H1 (cell line): ENCODE measurements around the gene ZNRF2. TPM values are rescaled to one million over a fixed set of nuclear protein-coding genes. Genes with fewer than 3 reads are reported as not detected.
A peak's percentile ranks its signal among the peaks of the same experiment; 100 is the strongest.

Experiments
- ATF3 ChIP-seq: IDR thresholded peaks from 2 replicates; pipeline ENCODE4 v1.6.1; 2011; ENCODE audit warnings: low read depth, mild to moderate bottlenecking, low read length; ENCODE audit not compliant: insufficient read depth
- BACH1 ChIP-seq: IDR thresholded peaks from 2 replicates; pipeline ENCODE4 v1.6.1; 2012; ENCODE audit warnings: low read length, improper control_type of control experiment
- CBX5 ChIP-seq: fragments of 300-800, 300-1000 bp; sonication (generic); IDR thresholded peaks from 2 replicates; pipeline ENCODE4 v1.7.1; 2016; ENCODE audit warnings: antibody characterized with exemption, low read length, low read depth
- CEBPB ChIP-seq: IDR thresholded peaks from 2 replicates; pipeline ENCODE4 v1.6.1; 2012; ENCODE audit warnings: low read depth, low read length
- CHD1 ChIP-seq: IDR thresholded peaks from 2 replicates; pipeline ENCODE4 v1.6.1; 2012; ENCODE audit warnings: low read depth, low read length, improper control_type of control experiment
- EGR1 ChIP-seq: IDR thresholded peaks from 2 replicates; pipeline ENCODE4 v1.6.1; 2011; ENCODE audit warnings: low read depth, low read length, borderline replicate concordance
- EP300 ChIP-seq, 2 experiments: IDR thresholded peaks; 1 replicate in 1 of 2; 2 replicates in 1 of 2; pipeline ENCODE4 v1.6.1; 2011 to 2012; ENCODE audit warnings: low read depth in 2 of 2, low read length in 2 of 2, mild to moderate bottlenecking in 2 of 2, borderline replicate concordance in 1 of 2, inconsistent platforms in 1 of 2, moderate library complexity in 1 of 2
- EZH2 ChIP-seq: fragments of 200-600 bp; sonication (generic); IDR thresholded peaks from 2 replicates; pipeline ENCODE4 v1.7.1; 2012; ENCODE audit warnings: low read depth, mild to moderate bottlenecking, moderate library complexity, low read length, inconsistent platforms; ENCODE audit not compliant: severe bottlenecking
- FOSL1 ChIP-seq: IDR thresholded peaks from 2 replicates; pipeline ENCODE4 v1.6.1; 2011; ENCODE audit warnings: mild to moderate bottlenecking, low read depth, low read length, moderate library complexity; ENCODE audit not compliant: insufficient read depth
- JUN ChIP-seq: IDR thresholded peaks from 2 replicates; pipeline ENCODE4 v1.6.1; 2011; ENCODE audit warnings: low read depth, mild to moderate bottlenecking, improper control_type of control experiment, low read length
- NANOG ChIP-seq: IDR thresholded peaks from 2 replicates; pipeline ENCODE4 v1.6.1; 2011; ENCODE audit warnings: low read length, low read depth, mild to moderate bottlenecking, inconsistent platforms; ENCODE audit not compliant: insufficient read depth, poor library complexity, severe bottlenecking
- NRF1 ChIP-seq: IDR thresholded peaks from 2 replicates; pipeline ENCODE4 v1.6.1; 2011; ENCODE audit warnings: mild to moderate bottlenecking, low read depth, low read length, improper control_type of control experiment
- POLR2A ChIP-seq, 2 experiments: IDR thresholded peaks; 1 replicate in 1 of 2; 2 replicates in 1 of 2; pipeline ENCODE4 v1.6.1; 2011; ENCODE audit warnings: low read depth in 2 of 2, low read length in 2 of 2, mild to moderate bottlenecking in 2 of 2; ENCODE audit errors: control extremely low read depth in 1 of 2
- POLR2AphosphoS5 ChIP-seq: IDR thresholded peaks from 2 replicates; pipeline ENCODE4 v1.6.1; 2011; ENCODE audit warnings: low read depth, low read length
- RBBP5 ChIP-seq: IDR thresholded peaks from 2 replicates; pipeline ENCODE4 v1.7.1; 2012; ENCODE audit warnings: low read depth, mild to moderate bottlenecking, inconsistent platforms, low read length, moderate library complexity, borderline replicate concordance
- RFX5 ChIP-seq: IDR thresholded peaks from 2 replicates; pipeline ENCODE4 v1.6.1; 2011; ENCODE audit warnings: low read depth, low read length, improper control_type of control experiment, borderline replicate concordance
- SAP30 ChIP-seq: fragments of 300-600 bp; sonication (generic); IDR thresholded peaks from 2 replicates; pipeline ENCODE4 v1.7.1; 2012; ENCODE audit warnings: low read length, moderate library complexity, mild to moderate bottlenecking, inconsistent platforms; ENCODE audit not compliant: insufficient read depth, insufficient replicate concordance
- SP1 ChIP-seq: IDR thresholded peaks from 2 replicates; pipeline ENCODE4 v1.6.1; 2011; ENCODE audit warnings: low read depth, low read length
- SRF ChIP-seq: IDR thresholded peaks from 2 replicates; pipeline ENCODE4 v1.6.1; 2011; ENCODE audit warnings: mild to moderate bottlenecking, low read depth, low read length, moderate library complexity
- SUZ12 ChIP-seq: fragments of 200-600 bp; sonication (generic); IDR thresholded peaks from 2 replicates; pipeline ENCODE4 v1.6.1; 2012; ENCODE audit warnings: mild to moderate bottlenecking, inconsistent platforms, low read length, moderate library complexity, mixed read lengths
- TAF1 ChIP-seq: IDR thresholded peaks from 2 replicates; pipeline ENCODE4 v1.6.1; 2011; ENCODE audit warnings: mild to moderate bottlenecking, low read depth, low read length
- TAF7 ChIP-seq: optimal IDR thresholded peaks from 2 replicates; pipeline ENCODE3; 2011; ENCODE audit warnings: low read depth, mild to moderate bottlenecking, inconsistent platforms, low read length, moderate library complexity, borderline replicate concordance
- TEAD4 ChIP-seq: IDR thresholded peaks from 2 replicates; pipeline ENCODE4 v1.6.1; 2012; ENCODE audit warnings: low read depth, low read length, inconsistent platforms, mixed read lengths
- polyA plus RNA-seq, 7 experiments: library from polyadenylated mRNA; depleted of rRNA in 3 of 7; stranded (reverse) in 5 of 7; unstranded in 2 of 7; fragments of >200 nt in 5 of 7; fragments of 200-250 nt in 2 of 7; gene quantifications; 1 replicate in 5 of 7; 2 replicates in 1 of 7; 4 replicates in 1 of 7; pipeline versions ENCODE4 v1.2.1 to v1.2.3, GENCODE V29; 2011 to 2013; ENCODE audit warnings: missing spikeins in 2 of 7, mixed read lengths in 2 of 7
- total RNA-seq: library from RNA; stranded (reverse); fragmentation: NEBNext Ultra II Directional; extraction: Animal tissue kit (Norgen Biotek cat#: 25700); gene quantifications from 2 replicates; pipeline ENCODE4 v1.2.1, GENCODE V29; 2021
- TF ChIP-seq, protein P1 (sequence below): IDR thresholded peaks from 2 replicates; pipeline ENCODE4 v1.6.1; 2012; ENCODE audit warnings: inconsistent platforms

The ZNRF2 gene
- total and polyA plus RNA-seq, 2 of the 8 experiments (the other 6 are each of a cell fraction or from before 2014, with no cell fraction given) = 2.9 to 16.2 TPM

DNA sequence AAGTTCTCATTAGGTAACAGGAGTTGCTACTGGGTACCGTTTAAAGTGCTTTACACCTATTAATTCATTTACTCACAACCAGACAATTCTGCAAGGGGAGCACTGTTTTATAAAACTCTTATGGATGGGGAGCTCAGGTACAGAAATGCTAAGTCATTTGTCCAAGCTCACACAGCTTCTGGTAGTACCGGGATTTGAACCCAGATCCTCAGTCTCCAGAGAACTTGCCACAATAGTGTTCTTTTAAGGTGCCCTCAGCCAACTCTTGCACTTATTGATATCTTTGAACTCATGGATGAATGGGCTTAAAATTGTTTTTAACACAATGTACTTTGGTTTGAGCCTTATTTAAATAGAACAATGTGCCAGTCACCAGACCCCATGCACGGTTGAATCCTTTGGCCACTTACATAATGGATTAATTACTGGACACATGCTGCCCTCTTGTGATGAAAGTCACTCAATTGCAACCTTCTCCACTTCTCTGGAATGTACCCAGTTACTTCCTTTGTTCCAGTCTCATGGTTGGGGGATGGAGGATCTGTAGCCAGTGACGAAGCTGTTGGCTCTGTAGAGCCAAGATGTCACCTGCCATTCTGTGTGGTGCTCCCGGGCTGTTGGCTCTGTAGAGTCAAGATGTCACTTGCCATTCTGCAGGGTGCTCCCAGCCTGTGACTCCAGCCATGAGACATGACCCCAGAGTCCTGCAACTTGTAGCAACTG is 128.5 kb downstream of the ZNRF2 start (continued):
- TF ChIP-seq CBX5 = no peak
- TF ChIP-seq SUZ12 = no peak
- no peak for TF ChIP-seq RFX5
- no peak for TF ChIP-seq BACH1
- TF ChIP-seq CHD1 = no peak
- TF ChIP-seq JUN = no peak
- no peak for TF ChIP-seq POLR2AphosphoS5
- no peak for TF ChIP-seq CEBPB
- TF ChIP-seq TAF1 = 0 out of 2 replicates have a peak, but pooled peaks have one; percentile 48
- TF ChIP-seq FOSL1 = no peak
- TF ChIP-seq NANOG = no peak
- no peak for TF ChIP-seq ATF3
- peak; percentile 64 for TF ChIP-seq SP1
- TF ChIP-seq EP300 (IDR thresholded peaks at IDR 0.05; ENCODE audit: borderline replicate concordance in 1 of 2, low read depth in 2 of 2, low read length in 2 of 2) = peak in 1 of 2 experiments; percentile 56; a peak in 1 of 3 replicates
- TF ChIP-seq TEAD4 = peak; percentile 92
- TF ChIP-seq EGR1 = no peak
- no peak for TF ChIP-seq TAF7
- TF ChIP-seq POLR2A (IDR thresholded peaks at IDR 0.05; ENCODE audit: control extremely low read depth in 1 of 2, low read depth in 2 of 2, low read length in 2 of 2) = peak in 1 of 2 experiments; percentile 57; a peak in 1 of 3 replicates
- no peak for TF ChIP-seq SRF
- no peak for TF ChIP-seq NRF1
- TF ChIP-seq, protein P1, sequence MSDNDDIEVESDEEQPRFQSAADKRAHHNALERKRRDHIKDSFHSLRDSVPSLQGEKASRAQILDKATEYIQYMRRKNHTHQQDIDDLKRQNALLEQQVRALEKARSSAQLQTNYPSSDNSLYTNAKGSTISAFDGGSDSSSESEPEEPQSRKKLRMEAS = peak; percentile 84
- TF ChIP-seq SAP30 = no peak
- peak; percentile 69; the same call in 1 of the 2 replicates for TF ChIP-seq RBBP5
- no peak for TF ChIP-seq EZH2
